ENCODE measurements around the gene IL17A.

Gene IL17A

GRCh38 chr6:52186075-52186474, at the start of gene IL17A:
IL17A (plus strand) TSS chr6:52186375; CDS start chr6:52186432, 57 bp downstream.
- DNase-seq, result no peak

- no peak for DNase-seq
Observed at GRCh38 chr6:52136934-52137467, 49.2 kb upstream of the IL17A start.

GRCh38 chr6:52138284-52138683, 47.9 kb upstream of the IL17A start:
- DNase-seq, result no peak

GRCh38 chr6:52139985-52140680, 46.0 kb upstream of the IL17A start:
- no peak for DNase-seq

GRCh38 chr6:52141596-52141995, 44.6 kb upstream of the IL17A start:
- no peak for DNase-seq

GRCh38 chr6:52142556-52142955, 43.6 kb upstream of the IL17A start:
- DNase-seq, result no peak

GRCh38 chr6:52143551-52143950, 42.6 kb upstream of the IL17A start:
- no peak for DNase-seq

- DNase-seq, result no peak
Observed at GRCh38 chr6:52144196-52145076, 41.7 kb upstream of the IL17A start.

GRCh38 chr6:52146851-52147445, 39.2 kb upstream of the IL17A start:
- DNase-seq, result no peak

- no peak for DNase-seq
Observed at GRCh38 chr6:52149076-52149475, 37.1 kb upstream of the IL17A start.

- no peak for DNase-seq
Observed at GRCh38 chr6:52149949-52150348, 36.2 kb upstream of the IL17A start.

- no peak for DNase-seq
Observed at GRCh38 chr6:52152070-52152423, 34.1 kb upstream of the IL17A start.

- DNase-seq, result no peak
Observed at GRCh38 chr6:52152711-52153160, 33.4 kb upstream of the IL17A start.

- DNase-seq, result no peak
Observed at GRCh38 chr6:52154381-52154780, 31.8 kb upstream of the IL17A start.

GRCh38 chr6:52155791-52156576, 30.2 kb upstream of the IL17A start:
- no peak for DNase-seq

- DNase-seq, result no peak
Observed at GRCh38 chr6:52157301-52157941, 28.8 kb upstream of the IL17A start.

- DNase-seq, result no peak
Observed at GRCh38 chr6:52160472-52161104, 25.6 kb upstream of the IL17A start.

- DNase-seq, result no peak
Observed at GRCh38 chr6:52161689-52162438, 24.3 kb upstream of the IL17A start.

GRCh38 chr6:52162940-52163908, 23.0 kb upstream of the IL17A start:
- no peak for DNase-seq
